SH-SY5Y (cell line): ENCODE data around the gene MAP3K20.

Source experiments
- GATA2 ChIP-seq: IDR thresholded peaks from 2 replicates; pipeline ENCODE4 v1.6.1; 2011; ENCODE audit warnings: mild to moderate bottlenecking, low read depth, low read length
- GATA3 ChIP-seq: IDR thresholded peaks from 2 replicates; pipeline ENCODE4 v1.6.1; 2011; ENCODE audit warnings: low read depth, mild to moderate bottlenecking, low read length, moderate library complexity

- no peak for TF ChIP-seq GATA2
- TF ChIP-seq GATA3, result no peak
Observed at GRCh38 chr2:173134703-173135102, 59.1 kb downstream of the MAP3K20 start.
